CD8-positive, alpha-beta memory T cell (primary cell): Measurements from ENCODE around the gene PRKAG2. TPM values are rescaled to one million over a fixed set of nuclear protein-coding genes. Genes with fewer than 3 reads are reported as not detected.
A peak's percentile ranks its signal among the peaks of the same experiment; 100 is the strongest.

Source experiments
- CTCF ChIA-PET: fragments of 350-600 bp; sonication (Branson Sonifier 250); formaldehyde crosslinking; loops from one replicate; lab custom pipeline; 2021; ENCODE audit warnings: antibody characterized with exemption; lab: Charles Lee
- POLR2A ChIA-PET: fragments of 350-600 bp; sonication (Branson Sonifier 250); formaldehyde crosslinking; loops from one replicate; lab custom pipeline; 2021; ENCODE audit warnings: antibody characterized with exemption; lab: Charles Lee
- DNase-seq, 5 donors: peaks; one replicate each; pipeline versions ENCODE4 v3.0.0 to v3.0.0-alpha.2; 2020 to 2022; ENCODE audit warnings: mixed read lengths in 1 of 5
- H3K27ac ChIP-seq: one replicate; pipeline ENCODE4 v1.7.0; 2013; ENCODE audit warnings: low read depth, mild to moderate bottlenecking, low read length, moderate library complexity
- H3K27me3 ChIP-seq: 2 replicates; pipeline ENCODE4 v1.7.0; 2013; ENCODE audit warnings: low read length, mild to moderate bottlenecking; ENCODE audit not compliant: insufficient read depth, poor library complexity, severe bottlenecking
- H3K36me3 ChIP-seq: 2 replicates; pipeline ENCODE4 v1.7.0; 2013; ENCODE audit warnings: mild to moderate bottlenecking, low read length, moderate library complexity; ENCODE audit not compliant: insufficient read depth
- H3K4me1 ChIP-seq: 2 replicates; pipeline ENCODE4 v1.7.0; 2013; ENCODE audit warnings: mild to moderate bottlenecking, low read length, moderate library complexity; ENCODE audit not compliant: insufficient read depth
- H3K4me3 ChIP-seq: 2 replicates; pipeline ENCODE4 v1.7.0; 2013; ENCODE audit warnings: mild to moderate bottlenecking, low read length
- H3K9me3 ChIP-seq: 2 replicates; pipeline ENCODE4 v1.7.0; 2013; ENCODE audit warnings: mild to moderate bottlenecking, low read length
- H3K27ac Mint-ChIP-seq, 8 donors: one replicate each; pipeline ENCODE4 v1.8.0; 2020 to 2021; ENCODE audit warnings: mixed read lengths in 8 of 8, mild to moderate bottlenecking in 6 of 8, inconsistent platforms in 3 of 8, moderate library complexity in 3 of 8
- H3K27me3 Mint-ChIP-seq, 2 donors: one replicate each; pipeline ENCODE4 v1.8.0; 2020 to 2021; ENCODE audit warnings: mixed read lengths in 2 of 2, mild to moderate bottlenecking in 1 of 2, moderate library complexity in 1 of 2
- H3K36me3 Mint-ChIP-seq, 3 donors: one replicate each; pipeline ENCODE4 v1.8.0; 2020 to 2021; ENCODE audit warnings: mixed read lengths in 3 of 3, inconsistent platforms in 1 of 3, mild to moderate bottlenecking in 1 of 3
- H3K4me1 Mint-ChIP-seq, 3 donors: one replicate each; pipeline ENCODE4 v1.8.0; 2020 to 2021; ENCODE audit warnings: mixed read lengths in 3 of 3, inconsistent platforms in 1 of 3, mild to moderate bottlenecking in 1 of 3
- H3K4me3 Mint-ChIP-seq, 7 donors: one replicate each; pipeline ENCODE4 v1.8.0; 2020 to 2021; ENCODE audit warnings: mixed read lengths in 7 of 7, mild to moderate bottlenecking in 6 of 7, moderate library complexity in 4 of 7, inconsistent platforms in 2 of 7
- H3K9me3 Mint-ChIP-seq, 5 donors: one replicate each; pipeline ENCODE4 v1.8.0; 2020 to 2022; ENCODE audit warnings: mixed read lengths in 5 of 5, mild to moderate bottlenecking in 3 of 5, moderate library complexity in 2 of 5, inconsistent platforms in 1 of 5
- polyA plus RNA-seq: library from polyadenylated mRNA; unstranded; fragments of 300-500 nt; fragmentation: Illumina TruSeq; gene quantifications from one replicate; pipeline ENCODE4 v1.2.3, GENCODE V29; 2021
- total RNA-seq, 2 experiments: library from RNA; stranded (reverse); gene quantifications; one replicate each; pipeline ENCODE4 v1.2.3, GENCODE V29; 2021

The PRKAG2 gene
- total and polyA plus RNA-seq, 3 experiments from 2014 or later, result 23.1 to 31.4 (median 27.2) TPM

DNA sequence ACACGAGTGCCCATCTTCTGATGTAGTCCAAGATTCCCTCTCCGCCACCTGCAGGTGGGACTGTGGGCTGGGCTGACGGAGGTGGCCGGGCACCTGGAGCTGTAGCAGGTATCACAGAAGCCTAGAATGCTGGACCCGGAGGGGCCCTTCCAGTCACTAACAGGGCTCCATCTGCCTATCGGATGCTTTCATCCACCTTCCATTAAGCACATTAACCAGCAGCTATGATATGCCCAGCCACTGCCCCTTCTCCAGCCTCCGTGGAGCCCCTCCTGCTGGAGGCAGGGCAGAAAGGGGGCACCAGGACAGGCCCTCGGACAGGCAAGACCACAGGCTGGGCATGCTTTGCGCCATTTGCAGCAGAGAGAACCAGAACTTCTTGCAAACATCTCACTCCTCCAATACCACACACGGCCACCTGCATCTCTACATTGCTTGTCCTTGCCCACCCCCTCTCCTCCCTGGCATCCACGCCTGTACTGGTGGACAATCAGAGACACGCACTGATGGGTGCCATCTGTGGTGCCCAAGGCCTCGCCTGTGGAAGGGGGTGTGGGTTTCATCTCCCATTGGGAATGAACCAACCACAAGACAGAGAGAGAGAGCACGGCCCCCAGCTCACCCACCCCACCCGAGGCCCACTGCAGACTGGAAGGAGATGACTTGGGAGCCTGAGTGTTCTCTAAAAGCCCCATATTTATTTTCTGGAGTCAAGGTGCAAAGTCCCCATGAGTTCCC lies 16.8 kb downstream of the PRKAG2 start:
- POLR2A ChIA-PET, result no interaction called here
- no peaks in the 10 kb centered on the region for H3K36me3 ChIP-seq
- Mint-ChIP-seq H3K4me3 (no peak overlapping the region), H3K4me1 (peaks cover 16 to 53% (median 23%) of the 10 kb centered on the region in 3 donors), H3K9me3 (no peaks in the 10 kb centered on the region), H3K27ac (no peak overlapping the region), H3K27me3 (peaks cover 0 to 3% of the 10 kb centered on the region in 2 donors), H3K36me3 (peaks cover 0 to 16% (median 4%) of the 10 kb centered on the region in 3 donors)
- H3K4me1 ChIP-seq, result no peaks in the 10 kb centered on the region
- no peak overlapping the region for H3K27ac ChIP-seq
- H3K27me3 ChIP-seq, result no peaks in the 10 kb centered on the region
- no peaks in the 10 kb centered on the region for H3K9me3 ChIP-seq
- CTCF ChIA-PET, result interaction anchor here (1.0 kb wide), 1 partner anchor 9 kb away, joined by 3 read pairs; no protein-coding TSS in a partner anchor
- DNase-seq, result peak in 1 of 5 donors; percentile 29
- no peak overlapping the region for H3K4me3 ChIP-seq

DNA sequence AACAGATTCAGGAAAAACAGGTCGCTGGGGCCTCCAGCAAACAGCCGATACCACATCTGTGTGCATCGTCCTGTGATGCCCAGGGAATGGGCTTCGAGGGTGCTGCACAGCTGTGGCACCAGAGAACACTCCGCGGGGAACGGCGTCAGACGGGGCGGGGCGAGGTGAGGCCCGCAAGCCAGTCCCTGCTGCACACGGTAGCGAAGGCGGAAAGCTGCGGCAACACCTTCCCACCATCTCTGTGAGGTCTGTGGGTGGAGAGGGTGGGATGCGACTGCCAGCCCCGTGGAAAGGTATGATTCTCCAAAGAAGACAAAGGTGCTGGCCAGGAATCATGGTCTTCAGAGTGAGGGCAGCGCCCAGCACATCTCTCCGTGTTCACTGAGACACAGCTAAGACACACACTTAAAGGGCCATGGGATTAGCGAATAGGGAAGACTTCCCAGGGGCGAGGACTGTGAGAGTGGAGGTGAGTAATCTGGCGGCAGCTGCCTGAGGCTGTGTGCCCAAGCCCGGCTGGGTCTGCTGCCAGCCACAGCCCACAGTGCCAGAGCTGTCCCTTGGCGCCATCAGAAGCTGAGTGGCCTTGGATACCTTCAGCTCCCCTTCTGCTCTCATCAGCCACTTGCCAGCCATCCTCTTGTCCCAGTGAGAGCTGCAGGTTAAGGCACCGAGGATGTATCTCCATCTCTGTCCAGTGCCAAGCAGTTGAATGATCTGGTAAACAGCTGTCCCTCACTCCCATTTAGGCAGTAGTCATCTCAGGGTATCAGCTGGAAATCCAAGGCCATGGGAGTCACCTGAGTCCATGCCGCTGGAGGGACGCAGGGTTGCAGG lies 17.6 kb downstream of the PRKAG2 start:
- peak in 1 of 5 donors; percentile 28 for DNase-seq
- peaks cover 0 to 3% of the 10 kb centered on the region in 2 donors for H3K27me3 Mint-ChIP-seq
- no peaks in the 10 kb centered on the region for H3K9me3 Mint-ChIP-seq
- no peak overlapping the region for H3K4me3 Mint-ChIP-seq
- no peaks in the 10 kb centered on the region for H3K9me3 ChIP-seq
- no peak overlapping the region for H3K4me3 ChIP-seq
- no peaks in the 10 kb centered on the region for H3K36me3 ChIP-seq
- H3K27ac Mint-ChIP-seq, result peak overlapping the region in 1 of 8 donors; percentile 42
- peaks cover 0 to 14% (median 4%) of the 10 kb centered on the region in 3 donors for H3K36me3 Mint-ChIP-seq
- peaks cover 12 to 50% (median 16%) of the 10 kb centered on the region in 3 donors for H3K4me1 Mint-ChIP-seq
- ChIA-PET POLR2A (no interaction called here), CTCF (interaction anchor here (1.0 kb wide), 1 partner anchor 8 kb away, joined by 3 read pairs; no protein-coding TSS in a partner anchor)
- no peaks in the 10 kb centered on the region for H3K4me1 ChIP-seq
- H3K27me3 ChIP-seq, result no peaks in the 10 kb centered on the region
- H3K27ac ChIP-seq, result no peak overlapping the region

DNA sequence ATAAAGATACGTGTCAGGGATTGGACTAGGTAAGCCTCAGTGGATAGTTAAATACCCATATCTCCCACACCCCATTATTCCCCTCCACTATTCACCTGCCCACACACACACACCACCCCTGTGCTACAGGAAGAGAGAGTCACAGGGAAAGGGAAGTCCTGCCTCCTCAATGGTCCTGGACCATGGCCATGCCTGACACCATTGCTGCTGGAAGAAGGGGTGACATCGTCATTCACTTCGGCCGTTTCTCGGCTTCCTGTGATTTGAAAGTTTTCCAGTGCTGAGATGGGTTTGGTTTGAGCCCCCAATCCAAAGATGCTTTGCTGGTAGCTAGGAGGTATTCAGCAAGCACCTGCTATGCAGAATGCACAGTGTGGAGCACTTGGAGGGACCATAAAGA lies 18.5 kb downstream of the PRKAG2 start:
- H3K27ac ChIP-seq, result no peak overlapping the region
- H3K4me3 ChIP-seq, result no peak overlapping the region
- Mint-ChIP-seq H3K27me3 (peaks cover 0 to 3% of the 10 kb centered on the region in 2 donors), H3K27ac (no peak overlapping the region), H3K4me1 (peaks cover 13 to 53% (median 20%) of the 10 kb centered on the region in 3 donors), H3K36me3 (peaks cover 0 to 14% (median 4%) of the 10 kb centered on the region in 3 donors), H3K9me3 (no peaks in the 10 kb centered on the region), H3K4me3 (no peak overlapping the region)
- H3K9me3 ChIP-seq, result no peaks in the 10 kb centered on the region
- POLR2A ChIA-PET, result no interaction called here
- CTCF ChIA-PET, result no interaction called here
- DNase-seq, result no peak
- no peaks in the 10 kb centered on the region for H3K27me3 ChIP-seq
- H3K4me1 ChIP-seq, result no peaks in the 10 kb centered on the region
- no peaks in the 10 kb centered on the region for H3K36me3 ChIP-seq

DNA sequence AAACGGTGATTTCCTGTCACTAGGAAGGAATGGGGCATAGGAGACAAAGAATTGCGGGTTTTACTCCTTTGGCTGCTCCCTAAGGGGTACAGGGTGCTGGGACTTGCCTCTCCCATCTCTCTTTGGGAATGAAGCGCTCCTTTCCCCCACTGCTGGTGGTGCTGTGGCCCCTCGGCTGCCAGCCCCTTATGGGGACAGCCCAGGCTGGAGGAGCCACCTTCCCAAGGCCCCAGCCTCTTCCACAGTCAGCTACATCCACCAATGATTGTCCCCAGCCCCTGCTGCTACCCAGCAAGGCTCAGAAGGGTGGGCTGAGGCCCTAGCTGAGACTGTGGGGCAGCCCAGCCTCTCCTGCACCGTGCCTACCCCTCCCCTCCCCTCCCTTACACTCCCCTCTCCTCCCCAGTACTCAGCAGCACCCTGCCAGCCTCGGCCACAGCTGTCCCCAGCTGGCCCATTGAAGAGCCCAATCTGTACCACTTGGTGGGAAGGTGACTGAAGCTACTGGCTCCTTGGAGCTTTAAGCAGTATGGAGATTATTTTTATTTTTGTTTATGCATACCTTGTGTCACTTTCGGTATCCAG lies 19.0 kb downstream of the PRKAG2 start:
- Mint-ChIP-seq H3K36me3 (peaks cover 0 to 14% (median 4%) of the 10 kb centered on the region in 3 donors), H3K27me3 (peaks cover 0 to 3% of the 10 kb centered on the region in 2 donors), H3K4me3 (no peak overlapping the region), H3K27ac (peak overlapping the region in 1 of 8 donors; percentile 32), H3K4me1 (peaks cover 15 to 58% (median 23%) of the 10 kb centered on the region in 3 donors), H3K9me3 (no peaks in the 10 kb centered on the region)
- no peak for DNase-seq
- H3K4me1 ChIP-seq, result no peaks in the 10 kb centered on the region
- POLR2A ChIA-PET, result no interaction called here
- H3K36me3 ChIP-seq, result no peaks in the 10 kb centered on the region
- H3K4me3 ChIP-seq, result no peak overlapping the region
- H3K27me3 ChIP-seq, result no peaks in the 10 kb centered on the region
- no peaks in the 10 kb centered on the region for H3K9me3 ChIP-seq
- H3K27ac ChIP-seq, result no peak overlapping the region
- CTCF ChIA-PET, result no interaction called here

GRCh38 chr7:151857412-151857811 lies 19.5 kb downstream of the PRKAG2 start:
- Histone ChIP-seq H3K4me3 (no peak overlapping the region), H3K27ac (no peak overlapping the region), H3K9me3 (no peaks in the 10 kb centered on the region), H3K4me1 (no peaks in the 10 kb centered on the region), H3K36me3 (no peaks in the 10 kb centered on the region), H3K27me3 (no peaks in the 10 kb centered on the region)
- ChIA-PET POLR2A (no interaction called here), CTCF (no interaction called here)
- DNase-seq, result no peak
- Mint-ChIP-seq H3K4me1 (peaks cover 20 to 62% (median 29%) of the 10 kb centered on the region in 3 donors), H3K9me3 (no peaks in the 10 kb centered on the region), H3K4me3 (no peak overlapping the region), H3K27me3 (peaks cover 0 to 3% of the 10 kb centered on the region in 2 donors), H3K27ac (peak overlapping the region in 1 of 8 donors; percentile 33), H3K36me3 (peaks cover 0 to 14% (median 4%) of the 10 kb centered on the region in 3 donors)

GRCh38 chr7:151856516-151856915 lies 20.4 kb downstream of the PRKAG2 start:
- no peaks in the 10 kb centered on the region for H3K9me3 ChIP-seq
- Mint-ChIP-seq H3K27ac (peak overlapping the region in 1 of 8 donors; percentile 24), H3K9me3 (no peaks in the 10 kb centered on the region), H3K4me3 (no peak overlapping the region), H3K27me3 (peaks cover 0 to 3% of the 10 kb centered on the region in 2 donors), H3K36me3 (peaks cover 0 to 14% (median 4%) of the 10 kb centered on the region in 3 donors), H3K4me1 (peaks cover 25 to 63% (median 35%) of the 10 kb centered on the region in 3 donors)
- H3K27ac ChIP-seq, result no peak overlapping the region
- peaks cover 7% of the 10 kb centered on the region for H3K4me1 ChIP-seq
- no peak overlapping the region for H3K4me3 ChIP-seq
- ChIA-PET POLR2A (no interaction called here), CTCF (no interaction called here)
- no peaks in the 10 kb centered on the region for H3K27me3 ChIP-seq
- no peak for DNase-seq
- no peaks in the 10 kb centered on the region for H3K36me3 ChIP-seq

DNA sequence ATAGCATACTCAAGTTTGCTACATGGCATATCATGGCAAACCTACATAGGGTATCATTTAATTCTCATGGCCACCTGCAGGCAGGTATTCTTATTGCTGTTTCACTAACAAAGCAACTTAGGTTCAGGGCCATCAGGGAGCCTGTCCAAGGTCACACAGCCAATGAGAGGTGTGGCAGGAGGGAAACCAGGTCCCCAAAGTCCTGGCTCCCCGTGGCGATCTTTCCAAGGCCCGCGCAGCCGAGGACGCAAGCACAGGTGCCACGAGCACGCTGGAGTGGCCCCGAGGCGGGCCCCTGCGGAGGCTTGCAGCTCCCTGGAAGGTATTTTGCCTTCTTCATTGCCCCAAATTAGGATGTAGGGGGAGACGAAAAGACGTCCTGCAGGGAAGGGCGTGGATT lies 20.8 kb downstream of the PRKAG2 start:
- Mint-ChIP-seq H3K27me3 (peaks cover 0 to 3% of the 10 kb centered on the region in 2 donors), H3K27ac (no peak overlapping the region), H3K4me1 (peaks cover 27 to 65% (median 37%) of the 10 kb centered on the region in 3 donors), H3K4me3 (peak overlapping the region in 1 of 7 donors; percentile 36), H3K36me3 (peaks cover 0 to 14% (median 4%) of the 10 kb centered on the region in 3 donors), H3K9me3 (no peaks in the 10 kb centered on the region)
- Histone ChIP-seq H3K4me3 (no peak overlapping the region), H3K27me3 (no peaks in the 10 kb centered on the region), H3K27ac (no peak overlapping the region), H3K36me3 (no peaks in the 10 kb centered on the region), H3K9me3 (no peaks in the 10 kb centered on the region), H3K4me1 (peaks cover 11% of the 10 kb centered on the region)
- CTCF ChIA-PET, result no interaction called here
- DNase-seq, result no peak
- POLR2A ChIA-PET, result no interaction called here
